HG02571 (cell line): ENCODE results near the gene MEX3D.

Experiments used
- ATAC-seq: cut with Tn5 transposase; IDR thresholded peaks from one replicate; pipeline ENCODE4 v1.9.1; 2021; ENCODE audit warnings: mild to moderate bottlenecking, moderate library complexity; ENCODE audit not compliant: unreplicated experiment

Gene MEX3D

DNA sequence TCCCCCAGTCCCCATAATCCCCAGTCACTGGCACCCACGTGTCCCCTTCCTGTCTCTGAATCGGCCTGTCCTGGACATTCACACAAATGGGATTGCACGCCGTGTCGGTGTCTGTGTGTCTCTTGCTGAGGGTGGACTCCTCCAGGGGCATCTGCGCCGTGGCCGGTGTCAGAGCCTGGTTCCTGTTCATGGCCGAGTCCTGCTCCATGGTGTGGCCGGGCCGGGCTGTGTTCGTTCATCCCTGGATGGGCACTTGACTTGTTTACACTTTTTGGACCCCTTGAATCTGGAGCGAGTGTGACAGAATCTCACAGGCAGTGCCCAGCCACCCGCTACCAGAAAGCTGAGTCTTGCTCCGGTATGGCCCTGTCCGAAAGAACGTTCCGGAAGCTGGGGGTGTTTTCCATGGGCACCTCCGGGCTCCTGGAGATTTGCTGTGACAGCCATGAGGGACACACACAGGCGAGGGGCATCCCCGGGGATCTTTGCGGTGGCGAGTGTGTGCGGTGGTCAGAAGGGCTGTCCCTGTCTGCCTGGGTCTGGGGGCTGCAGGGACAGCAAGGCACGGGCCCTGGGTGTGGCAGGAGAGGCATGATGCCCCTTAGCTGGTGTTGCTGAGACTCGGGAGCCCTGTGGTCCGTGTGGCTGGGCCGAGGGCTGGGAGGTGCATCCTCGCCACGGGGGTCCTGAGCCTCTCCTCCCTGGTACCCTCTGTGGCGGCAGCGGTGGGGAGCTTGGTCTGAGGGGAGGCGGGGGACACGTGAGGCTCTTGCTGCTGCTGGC is 6.4 kb upstream of the MEX3D start:
- ATAC-seq: no peak

GRCh38 chr19:1572795-1573194 is 4.7 kb upstream of the MEX3D start:
- ATAC-seq: no peak

GRCh38 chr19:1571358-1571757 is 3.2 kb upstream of the MEX3D start:
- ATAC-seq: no peak

DNA sequence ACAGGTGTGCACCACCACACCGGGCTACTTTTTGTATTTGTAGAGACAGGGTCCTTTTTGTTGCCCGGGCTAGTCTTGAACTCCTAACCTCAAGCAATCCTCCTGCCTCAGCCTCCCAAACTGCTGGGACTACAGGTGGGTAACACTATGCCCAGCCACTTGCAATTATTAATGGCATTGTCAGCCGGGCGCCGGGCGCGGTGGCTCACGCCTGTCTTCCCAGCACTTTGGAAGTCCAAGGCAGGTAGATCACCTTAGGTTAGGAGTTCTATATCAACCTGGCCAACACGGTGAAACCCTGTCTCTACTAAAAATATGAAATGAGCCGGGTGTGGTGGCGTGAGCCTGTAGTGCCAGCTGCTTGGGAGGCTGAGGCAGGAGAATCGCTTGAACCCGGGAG is 2.7 kb upstream of the MEX3D start:
- no peak for ATAC-seq

GRCh38 chr19:1569997-1570396 is 1.9 kb upstream of the MEX3D start:
- no peak for ATAC-seq

GRCh38 chr19:1567848-1568227 is 287 bp downstream of the MEX3D start:
- peak; percentile 7 for ATAC-seq

DNA sequence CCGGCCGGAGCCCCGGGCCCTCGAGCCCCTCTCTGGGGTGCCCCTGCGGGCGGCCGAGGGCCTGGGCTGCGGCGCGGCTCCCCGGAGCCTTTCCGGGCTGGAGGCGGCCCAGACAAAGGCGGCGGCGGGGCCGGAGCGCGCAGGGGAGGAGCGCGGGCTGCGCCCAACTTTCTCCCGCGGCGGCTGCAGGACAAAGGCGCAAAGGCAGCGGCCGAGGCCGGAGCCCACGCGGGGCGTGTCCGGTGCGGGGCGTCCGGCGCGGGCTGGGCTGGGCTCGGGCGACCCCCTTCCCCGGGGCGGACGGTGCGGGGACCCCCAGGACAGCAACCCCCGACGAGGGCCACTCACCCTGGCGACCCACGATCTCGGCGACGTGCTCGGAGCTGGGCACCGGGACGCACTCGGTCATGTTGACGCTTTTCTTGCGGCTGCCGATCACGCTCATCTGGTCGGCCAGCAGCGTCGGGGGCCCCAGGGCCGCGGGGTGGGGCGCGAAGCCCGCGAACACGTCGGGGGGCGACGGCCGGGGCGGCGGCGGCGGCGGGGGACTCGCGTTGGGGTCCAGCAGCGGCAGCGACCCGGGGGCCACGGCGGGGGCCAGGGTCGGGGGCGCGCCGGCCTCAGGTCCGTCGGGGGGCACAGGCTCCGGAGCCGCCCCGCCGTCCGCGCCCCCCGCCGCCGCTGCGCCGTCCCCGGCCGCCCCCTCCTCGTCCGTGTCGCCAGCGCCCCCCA is 843 bp downstream of the MEX3D start:
- ATAC-seq: no peak

GRCh38 chr19:1566392-1567115 is 1.6 kb downstream of the MEX3D start:
- no peak for ATAC-seq

DNA sequence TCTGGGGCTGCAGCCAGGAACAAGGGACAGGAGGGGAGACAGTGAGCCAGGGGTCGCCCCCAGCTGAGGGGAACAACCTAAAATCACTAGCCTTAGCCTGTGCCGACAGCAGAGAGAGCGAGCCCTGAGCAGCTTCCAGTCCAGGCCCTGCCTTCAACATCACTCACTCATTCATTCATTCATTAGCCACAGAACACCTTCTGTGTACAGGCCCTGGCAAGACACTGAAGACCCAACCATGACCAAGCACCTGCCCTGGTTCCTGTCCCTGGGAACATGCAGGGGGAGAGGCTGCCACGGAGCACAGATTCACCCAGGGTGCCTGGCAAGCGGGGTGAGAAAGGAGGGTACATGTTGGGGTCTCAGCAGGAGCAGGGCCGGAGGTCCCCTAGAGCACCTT is 4.9 kb downstream of the MEX3D start:
- no peak for ATAC-seq

DNA sequence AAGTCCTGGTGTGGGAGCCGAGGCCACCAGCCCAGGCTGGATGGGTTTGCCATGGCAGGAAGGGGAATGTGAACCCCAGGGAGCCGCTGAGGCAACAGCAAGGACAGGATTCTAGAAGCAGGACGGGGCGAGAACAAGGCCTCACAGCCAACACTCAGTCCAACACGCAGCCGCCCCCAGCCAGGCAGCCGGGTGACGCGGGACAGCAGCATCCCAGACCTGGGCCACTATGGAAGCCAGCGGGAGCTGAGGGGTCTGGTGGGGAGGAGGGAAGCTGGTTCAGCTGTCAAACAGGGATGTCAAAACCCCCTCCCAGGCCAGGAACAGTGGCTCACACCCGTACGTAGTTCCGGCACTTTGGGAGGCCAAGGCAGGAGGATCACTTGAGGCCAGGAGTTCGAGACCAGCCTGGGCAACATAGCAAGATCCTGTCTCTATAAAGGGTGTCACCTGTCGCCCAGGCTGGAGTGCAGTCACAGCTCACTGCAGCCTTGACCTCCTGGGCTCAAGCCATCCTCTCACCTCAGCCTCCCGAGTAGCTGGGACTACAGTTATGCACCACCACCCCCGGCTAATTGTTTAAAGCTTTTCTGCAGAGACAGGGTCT is 6.8 kb downstream of the MEX3D start:
- no peak for ATAC-seq

GRCh38 chr19:1560286-1560882 is 7.7 kb downstream of the MEX3D start:
- ATAC-seq: no peak

GRCh38 chr19:1558552-1558951 is 9.6 kb downstream of the MEX3D start:
- ATAC-seq: no peak

- ATAC-seq: no peak
Measured at GRCh38 chr19:1556390-1557070, 11.6 kb downstream of the MEX3D start.

DNA sequence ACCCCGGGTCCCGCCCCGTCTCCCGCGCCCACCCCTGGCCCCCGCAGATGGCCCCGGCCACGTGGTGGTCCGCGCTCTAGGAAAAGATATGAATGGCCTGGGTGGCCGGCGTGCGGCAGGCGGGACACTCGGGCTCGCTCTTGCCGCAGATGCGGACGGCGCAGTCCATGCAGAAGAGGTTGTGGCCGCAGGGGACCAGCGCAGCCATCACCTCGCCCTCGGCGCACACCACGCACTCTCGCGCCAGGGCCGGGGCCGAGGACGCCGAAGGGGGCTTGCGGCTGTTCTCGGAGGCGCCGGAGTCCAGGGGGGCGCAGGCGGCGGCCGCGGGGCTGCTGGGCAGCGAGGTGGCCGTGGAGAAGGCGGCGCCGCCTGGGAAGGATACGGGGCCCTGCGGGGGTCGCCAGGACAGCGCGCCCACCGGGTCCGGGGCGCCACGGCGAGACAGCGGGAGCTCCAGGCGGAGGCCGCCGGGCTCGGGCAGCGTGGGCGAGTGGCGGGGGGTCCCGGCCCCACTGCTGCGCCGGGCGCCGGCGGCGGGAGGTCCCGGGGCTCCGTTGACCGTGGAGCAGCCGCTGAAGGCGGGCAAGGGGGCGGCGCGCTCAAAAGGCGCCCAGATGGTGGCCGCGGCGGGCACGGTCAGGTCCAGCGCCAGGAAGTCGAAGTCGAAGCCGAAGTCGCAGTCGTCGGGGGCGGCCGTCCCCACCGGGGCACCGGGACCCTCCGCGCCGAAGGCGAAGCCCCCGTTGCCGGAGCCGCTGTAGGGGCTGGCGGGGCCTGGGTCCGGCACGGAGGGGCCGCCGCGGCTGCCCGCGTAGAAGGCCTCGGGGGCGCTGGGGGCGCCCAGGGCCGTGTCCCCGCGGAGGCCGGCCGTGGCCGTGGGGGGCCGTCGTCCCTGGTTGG is 12.4 kb downstream of the MEX3D start:
- no peak for ATAC-seq

DNA sequence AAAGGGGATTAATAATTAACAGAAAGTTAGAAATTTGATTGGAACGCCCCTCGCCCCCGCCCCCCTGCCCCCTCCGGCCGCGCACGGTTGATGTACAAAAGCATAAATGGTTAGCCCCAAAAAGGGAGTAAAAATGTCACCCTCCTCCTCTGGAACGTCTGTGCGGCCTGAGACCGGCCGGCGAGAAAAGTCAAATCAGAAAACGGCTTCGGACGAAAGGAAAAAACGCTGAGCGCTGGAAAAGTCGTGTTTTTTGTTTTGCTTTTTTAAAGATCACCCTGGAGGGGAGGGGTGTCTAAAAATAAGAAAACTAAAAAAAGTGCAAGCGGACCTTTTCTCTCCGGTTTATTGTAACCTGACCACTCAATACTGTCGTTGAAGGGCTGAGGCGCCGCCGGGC is 13.2 kb downstream of the MEX3D start:
- ATAC-seq: no peak

DNA sequence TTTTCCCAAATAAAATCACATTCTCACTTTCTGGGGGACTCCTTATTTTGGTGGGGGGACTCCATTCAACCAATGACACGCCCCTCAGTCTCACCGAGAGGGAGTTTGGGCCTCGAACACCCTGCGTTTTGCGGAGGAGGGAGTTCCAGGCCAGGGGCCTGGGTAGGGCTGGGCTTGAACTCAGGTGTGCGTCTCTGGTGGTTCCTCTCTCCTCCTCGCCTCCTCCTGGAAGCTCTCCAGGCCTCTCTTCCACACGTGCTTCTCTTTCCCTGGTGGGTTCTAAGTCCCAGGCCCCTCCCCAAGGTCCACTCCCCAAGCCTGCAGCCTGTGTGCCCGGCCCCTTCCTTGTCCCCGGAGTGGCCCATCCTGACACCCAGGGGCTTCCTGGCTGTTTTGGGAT is 14.7 kb downstream of the MEX3D start:
- ATAC-seq: no peak

DNA sequence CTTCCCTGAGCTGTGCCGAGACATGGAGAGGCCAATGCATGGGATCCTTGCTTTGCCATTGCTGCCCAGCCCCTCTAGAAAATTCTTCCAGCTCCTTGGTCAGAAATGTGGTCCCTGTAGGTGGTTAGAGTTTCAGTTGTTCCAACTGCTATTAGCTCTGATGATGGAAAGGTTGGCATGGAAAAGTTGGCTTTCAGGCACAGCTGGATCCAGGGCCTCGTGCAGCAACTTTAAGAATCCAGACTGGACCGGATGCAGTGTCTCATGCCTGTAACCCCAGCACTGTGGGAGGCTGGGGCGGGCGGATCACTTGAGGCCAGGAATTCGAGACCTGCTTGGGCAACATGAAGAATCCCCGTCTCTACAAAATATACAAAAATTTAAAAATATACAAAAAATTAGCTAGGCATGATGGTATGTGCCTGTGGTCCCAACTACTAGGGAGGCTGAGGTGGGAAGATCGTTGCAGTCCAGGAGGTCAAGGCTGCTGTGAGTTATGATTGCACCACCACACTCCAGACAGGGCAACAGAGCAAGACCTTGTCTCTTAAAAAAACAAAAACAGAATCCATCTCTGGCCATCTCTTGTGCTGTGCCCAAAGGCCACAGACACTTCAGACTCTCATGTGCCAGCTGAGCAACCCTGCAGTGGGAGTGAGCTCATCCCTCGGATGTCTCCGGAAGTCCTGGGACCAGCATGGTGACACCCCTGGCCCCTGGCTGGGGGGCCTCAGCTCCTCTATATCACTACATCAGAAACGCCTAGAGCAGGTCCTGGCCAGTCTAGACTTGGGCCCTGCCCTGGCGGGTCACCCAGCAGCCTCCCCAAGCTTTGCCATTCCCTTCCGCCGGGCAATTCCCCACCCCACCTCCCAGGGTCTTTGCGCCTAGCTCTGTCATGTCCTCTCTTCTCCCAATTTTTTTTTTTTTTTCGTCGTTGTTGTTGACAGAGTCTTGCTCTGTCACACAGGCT is 16.8 kb downstream of the MEX3D start:
- ATAC-seq: no peak

GRCh38 chr19:1549332-1549945 is 18.7 kb downstream of the MEX3D start:
- ATAC-seq: no peak
